ENCODE results near the gene SCAPER. TPM values are rescaled to one million over a fixed set of nuclear protein-coding genes. Genes with fewer than 3 reads are reported as not detected.

The SCAPER gene
- total RNA-seq, 1 experiment from 2014 or later, result 10.3 TPM

GRCh38 chr15:76349301-76350070 is 555.7 kb downstream of the SCAPER start:
- no peak overlapping the region for H3K27ac Mint-ChIP-seq
- no peaks in the 10 kb centered on the region for H3K9me3 Mint-ChIP-seq
- TF ChIP-seq GRHL2 (CRISPR knock-in tag; IDR thresholded peaks at IDR 0.05; ENCODE audit: insufficient replicate concordance, severe bottlenecking) (no peak), ATF3 (CRISPR knock-in tag; conservative IDR thresholded peaks at IDR 0.05) (no peak), CBFB (CRISPR knock-in tag; IDR thresholded peaks at IDR 0.05; ENCODE audit: low read depth) (no peak)
- ChIA-PET POLR2A (interaction anchor here (1.0 kb wide), 1 partner anchor 14 kb away, joined by 4 read pairs; no protein-coding TSS in a partner anchor), CTCF (interaction anchor here (0.7 to 0.8 kb wide), 2 partner anchors 19 to 417 kb away, joined by 3 read pairs; no protein-coding TSS in a partner anchor)
- DNase-seq (ENCODE audit: low spot score) (no peak), ATAC-seq (no peak)
- H3K4me1 Mint-ChIP-seq, result peaks cover 16% of the 10 kb centered on the region
- no peaks in the 10 kb centered on the region for H3K36me3 Mint-ChIP-seq
- H3K4me3 Mint-ChIP-seq, result no peak overlapping the region
- peaks cover 70% of the 10 kb centered on the region for H3K27me3 Mint-ChIP-seq (ENCODE audit: low read depth)

- CTCF ChIA-PET, result interaction anchor here (0.9 to 2.7 kb wide), 3 partner anchors 11 to 162 kb away, joined by 4 to 20 read pairs (median 9); partner anchors contain the start of gene ISL2
- Mint-ChIP-seq H3K36me3 (no peaks in the 10 kb centered on the region), H3K9me3 (no peaks in the 10 kb centered on the region), H3K4me1 (peaks cover 18% of the 10 kb centered on the region), H3K27ac (no peak overlapping the region), H3K4me3 (peak overlapping the region; percentile 71), H3K27me3 (ENCODE audit: low read depth) (peaks cover 88% of the 10 kb centered on the region)
- POLR2A ChIA-PET, result interaction anchor here (1.0 to 2.8 kb wide), 3 partner anchors 9 to 36 kb away, joined by 3 to 29 read pairs (median 3); partner anchors contain the start of gene ISL2
- DNase-seq (ENCODE audit: low spot score) (no peak), ATAC-seq (no peak)
- TF ChIP-seq ZNF532 (CRISPR knock-in tag; IDR thresholded peaks at IDR 0.05; ENCODE audit: borderline replicate concordance), result no peak
- no peak for TF ChIP-seq ZNF121 (CRISPR knock-in tag; IDR thresholded peaks at IDR 0.05)
- no peak for TF ChIP-seq KAT7 (CRISPR knock-in tag; IDR thresholded peaks at IDR 0.05; ENCODE audit: borderline replicate concordance)
- no peak for TF ChIP-seq ETV6 (CRISPR knock-in tag; IDR thresholded peaks at IDR 0.05)
- no peak for TF ChIP-seq ATF1 (CRISPR knock-in tag; IDR thresholded peaks at IDR 0.05)
- TF ChIP-seq ZNF512 (CRISPR knock-in tag; IDR thresholded peaks at IDR 0.05; ENCODE audit: borderline replicate concordance), result no peak
- TF ChIP-seq ZBTB43 (CRISPR knock-in tag; IDR thresholded peaks at IDR 0.05), result no peak
- TF ChIP-seq USF1 (CRISPR knock-in tag; IDR thresholded peaks at IDR 0.05), result no peak
- TF ChIP-seq ZNF416 (CRISPR knock-in tag; IDR thresholded peaks at IDR 0.05), result no peak
Measured at GRCh38 chr15:76347482-76348055, 557.6 kb downstream of the SCAPER start.

Measured in WTC11 (cell line).